HUDEP-2 (cell line): Measurements from ENCODE around the gene CDC42.
A peak's percentile ranks its signal among the peaks of the same experiment; 100 is the strongest.
"Not testable (repeated sequence)": the region's sequence is repeated elsewhere in the genome, so short reads cannot be mapped to it uniquely, and the experiment has no call there.

Experiments
- DNase-seq, 76 experiments: peaks; one replicate each; lab custom pipeline; 2025; ENCODE audit not compliant: unreplicated experiment in 76 of 76; lab: John Stamatoyannopoulos, UW

Gene CDC42

GRCh38 chr1:22034834-22035233, 17.7 kb upstream of the CDC42 start:
- not testable (repeated sequence) for DNase-seq

- no peak for DNase-seq
Measured at GRCh38 chr1:22037520-22037919, 15.0 kb upstream of the CDC42 start.

GRCh38 chr1:22038036-22038435, 14.5 kb upstream of the CDC42 start:
- DNase-seq, result no peak

GRCh38 chr1:22039594-22040285, 12.8 kb upstream of the CDC42 start:
- DNase-seq, result peak in 75 of 76 experiments; percentile 18 to 96 (median 88)

GRCh38 chr1:22040286-22040623, 12.3 kb upstream of the CDC42 start:
- no peak for DNase-seq

GRCh38 chr1:22041505-22041904, 11.0 kb upstream of the CDC42 start:
- DNase-seq, result no peak

- DNase-seq, result no peak
Measured at GRCh38 chr1:22043198-22043769, 9.2 kb upstream of the CDC42 start.

- no peak for DNase-seq
Measured at GRCh38 chr1:22044690-22045420, 7.7 kb upstream of the CDC42 start.

- no peak for DNase-seq
Measured at GRCh38 chr1:22045604-22046228, 6.8 kb upstream of the CDC42 start.

GRCh38 chr1:22048351-22049192, 3.9 kb upstream of the CDC42 start:
- DNase-seq, result no peak

- DNase-seq, result no peak
Measured at GRCh38 chr1:22050330-22050729, 2.2 kb upstream of the CDC42 start.

- DNase-seq, result no peak
Measured at GRCh38 chr1:22051607-22052114, 848 bp upstream of the CDC42 start.

- DNase-seq, result peak in 48 of 76 experiments; percentile 12 to 64 (median 41)
Measured at GRCh38 chr1:22053017-22053860, 730 bp downstream of the CDC42 start.

- no peak for DNase-seq
Measured at GRCh38 chr1:22053861-22054770, 1.6 kb downstream of the CDC42 start.

GRCh38 chr1:22055463-22055862, 3.0 kb downstream of the CDC42 start:
- no peak for DNase-seq

- DNase-seq, result no peak
Measured at GRCh38 chr1:22056043-22056442, 3.5 kb downstream of the CDC42 start.

GRCh38 chr1:22056936-22057335, 4.4 kb downstream of the CDC42 start:
- no peak for DNase-seq

- no peak for DNase-seq
Measured at GRCh38 chr1:22057861-22058260, 5.4 kb downstream of the CDC42 start.
